ENCODE measurements around the gene NHLRC4. TPM values are rescaled to one million over a fixed set of nuclear protein-coding genes. Genes with fewer than 3 reads are reported as not detected.

Gene NHLRC4
- total RNA-seq, 2 donors from 2014 or later = 1.1 TPM

DNA sequence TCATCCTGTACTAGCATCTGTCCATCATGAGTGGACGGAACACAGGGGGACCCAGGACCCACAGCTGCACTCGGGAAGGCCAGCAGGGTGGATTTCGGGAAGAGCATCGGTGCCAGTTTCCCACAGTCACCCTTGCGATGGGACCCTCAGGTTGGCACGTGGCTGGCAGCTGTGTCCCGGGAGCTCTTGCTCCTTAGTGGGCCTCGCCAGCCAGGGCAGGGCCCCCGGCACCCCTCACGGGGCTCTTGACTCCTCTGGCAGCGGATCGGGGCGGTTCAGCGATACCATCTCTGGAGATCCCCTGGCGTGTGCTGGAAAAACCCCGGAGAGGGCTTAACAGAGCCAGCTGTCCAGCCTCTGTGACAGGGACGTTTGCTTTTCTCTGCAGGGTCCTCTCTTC is 30.1 kb upstream of the NHLRC4 start:
- peaks cover 12% of the 10 kb centered on the region for H3K36me3 Mint-ChIP-seq (ENCODE audit: low read depth)

GRCh38 chr16:537415-538335 is 29.1 kb upstream of the NHLRC4 start:
- no peaks in the 10 kb centered on the region for H3K27me3 ChIP-seq (ENCODE audit: control insufficient read depth, insufficient read depth, low read length, poor library complexity, severe bottlenecking)
- DNase-seq = no peak
- TF ChIP-seq CTCF (conservative IDR thresholded peaks at IDR 0.05) = peak; percentile 60
- no peaks in the 10 kb centered on the region for H3K9me3 ChIP-seq (ENCODE audit: control insufficient read depth, low read length)
- H3K4me1 ChIP-seq (ENCODE audit: control insufficient read depth, insufficient read depth, low read length) = peaks cover 8% of the 10 kb centered on the region
- Mint-ChIP-seq H3K4me1 (no peaks in the 10 kb centered on the region), H3K36me3 (ENCODE audit: low read depth) (peaks cover 17% of the 10 kb centered on the region), H3K9me3 (no peaks in the 10 kb centered on the region), H3K27ac (no peak overlapping the region), H3K27me3 (ENCODE audit: insufficient read depth) (no peaks in the 10 kb centered on the region), H3K4me3 (no peak overlapping the region)
- peaks cover 6% of the 10 kb centered on the region for H3K36me3 ChIP-seq (ENCODE audit: control insufficient read depth, insufficient read depth, low read length)
- H3K9ac ChIP-seq (ENCODE audit: extremely low read depth, low read length, poor library complexity, severe bottlenecking) = no peak overlapping the region
- H3K27ac ChIP-seq (ENCODE audit: low read depth, low read length) = no peak overlapping the region
- WGBS, 2 experiments (ENCODE audit: insufficient coverage in 1 of 2, insufficient read length in 1 of 2) = 96 to 97% methylated on average over 48 to 60 of the region's 60 CpGs
- H3K4me3 ChIP-seq (ENCODE audit: low read length) = no peak overlapping the region

More for the DNA sequence above, 30.1 kb upstream of the NHLRC4 start:
- no peak for DNase-seq
- no peaks in the 10 kb centered on the region for H3K27me3 Mint-ChIP-seq (ENCODE audit: insufficient read depth)
- Histone ChIP-seq H3K27ac (ENCODE audit: low read depth, low read length) (no peak overlapping the region), H3K4me1 (ENCODE audit: control insufficient read depth, insufficient read depth, low read length) (peaks cover 8% of the 10 kb centered on the region), H3K9me3 (ENCODE audit: control insufficient read depth, low read length) (no peaks in the 10 kb centered on the region), H3K9ac (ENCODE audit: extremely low read depth, low read length, poor library complexity, severe bottlenecking) (no peak overlapping the region), H3K36me3 (ENCODE audit: control insufficient read depth, insufficient read depth, low read length) (peaks cover 6% of the 10 kb centered on the region), H3K4me3 (ENCODE audit: low read length) (no peak overlapping the region), H3K27me3 (ENCODE audit: control insufficient read depth, insufficient read depth, low read length, poor library complexity, severe bottlenecking) (no peaks in the 10 kb centered on the region)
- no peaks in the 10 kb centered on the region for H3K4me1 Mint-ChIP-seq
- H3K9me3 Mint-ChIP-seq = no peaks in the 10 kb centered on the region
- H3K27ac Mint-ChIP-seq = no peak overlapping the region
- 94 to 97% methylated on average over 15 to 17 of the region's 17 CpGs for WGBS, 2 experiments (ENCODE audit: insufficient coverage in 1 of 2, insufficient read length in 1 of 2)
- H3K4me3 Mint-ChIP-seq = no peak overlapping the region
- TF ChIP-seq CTCF (conservative IDR thresholded peaks at IDR 0.05) = no peak

GRCh38 chr16:539901-540530 is 26.8 kb upstream of the NHLRC4 start:
- no peaks in the 10 kb centered on the region for H3K4me1 ChIP-seq (ENCODE audit: control insufficient read depth, insufficient read depth, low read length)
- Mint-ChIP-seq H3K4me1 (no peaks in the 10 kb centered on the region), H3K9me3 (no peaks in the 10 kb centered on the region), H3K36me3 (ENCODE audit: low read depth) (peaks cover 17% of the 10 kb centered on the region), H3K27me3 (ENCODE audit: insufficient read depth) (no peaks in the 10 kb centered on the region), H3K4me3 (no peak overlapping the region), H3K27ac (no peak overlapping the region)
- WGBS, 2 experiments (ENCODE audit: insufficient coverage in 1 of 2, insufficient read length in 1 of 2) = 94 to 97% methylated on average over 19 to 34 of the region's 34 CpGs
- no peak for DNase-seq
- H3K27me3 ChIP-seq (ENCODE audit: control insufficient read depth, insufficient read depth, low read length, poor library complexity, severe bottlenecking) = no peaks in the 10 kb centered on the region
- no peak overlapping the region for H3K27ac ChIP-seq (ENCODE audit: low read depth, low read length)
- H3K9me3 ChIP-seq (ENCODE audit: control insufficient read depth, low read length) = no peaks in the 10 kb centered on the region
- no peak overlapping the region for H3K9ac ChIP-seq (ENCODE audit: extremely low read depth, low read length, poor library complexity, severe bottlenecking)
- no peak for TF ChIP-seq CTCF (conservative IDR thresholded peaks at IDR 0.05)
- H3K36me3 ChIP-seq (ENCODE audit: control insufficient read depth, insufficient read depth, low read length) = peaks cover 6% of the 10 kb centered on the region
- H3K4me3 ChIP-seq (ENCODE audit: low read length) = no peak overlapping the region
